ENCODE measurements around the gene CERS5. TPM values are rescaled to one million over a fixed set of nuclear protein-coding genes. Genes with fewer than 3 reads are reported as not detected.
A peak's percentile ranks its signal among the peaks of the same experiment; 100 is the strongest.

The CERS5 gene
- total and polyA plus RNA-seq, 8 donors = 12.9 to 84.3 (median 19.3) TPM

GRCh38 chr12:50185301-50185895 is 18.2 kb upstream of the CERS5 start:
- Histone ChIP-seq H3K4me1 (peaks cover 0 to 9% (median 5%) of the 10 kb centered on the region in 3 donors), H3K9me3 (no peaks in the 10 kb centered on the region), H3K36me3 (peaks cover 0 to 14% (median 0%) of the 10 kb centered on the region in 3 donors), H3K4me3 (no peak overlapping the region), H3K27ac (peak overlapping the region in 1 of 4 donors; percentile 4), H3K27me3 (no peaks in the 10 kb centered on the region)
- FAIRE-seq = no peak
- WGBS, 2 donors = 54 to 63% methylated on average over 4 of the region's 4 CpGs
- intact Hi-C loops (cut with DNase I) = loop anchor here in 1 of 3 donors (10.0 kb wide), 1 partner anchor 129 kb away; no protein-coding TSS in a partner anchor
- no peak for TF ChIP-seq CTCF (IDR thresholded peaks at IDR 0.05)
- peak in 2 of 4 donors; percentile 42 to 54 for ATAC-seq
- no peak for DNase-seq

- WGBS, 2 donors = 92 to 93% methylated on average over 5 of the region's 5 CpGs
- ATAC-seq = no peak
- DNase-seq = no peak
- intact Hi-C loops (cut with DNase I) = loop anchor here in 1 of 3 donors (10.0 kb wide), 1 partner anchor 131 kb away; no protein-coding TSS in a partner anchor
- Histone ChIP-seq H3K9me3 (no peaks in the 10 kb centered on the region), H3K4me3 (no peak overlapping the region), H3K36me3 (peaks cover 0 to 18% (median 0%) of the 10 kb centered on the region in 3 donors), H3K27ac (no peak overlapping the region), H3K4me1 (peaks cover 0 to 9% (median 5%) of the 10 kb centered on the region in 3 donors), H3K27me3 (no peaks in the 10 kb centered on the region)
- FAIRE-seq = no peak
- no peak for TF ChIP-seq CTCF (IDR thresholded peaks at IDR 0.05)
These were observed 17.1 kb upstream of the CERS5 start for GRCh38 chr12:50184261-50184660.

DNA sequence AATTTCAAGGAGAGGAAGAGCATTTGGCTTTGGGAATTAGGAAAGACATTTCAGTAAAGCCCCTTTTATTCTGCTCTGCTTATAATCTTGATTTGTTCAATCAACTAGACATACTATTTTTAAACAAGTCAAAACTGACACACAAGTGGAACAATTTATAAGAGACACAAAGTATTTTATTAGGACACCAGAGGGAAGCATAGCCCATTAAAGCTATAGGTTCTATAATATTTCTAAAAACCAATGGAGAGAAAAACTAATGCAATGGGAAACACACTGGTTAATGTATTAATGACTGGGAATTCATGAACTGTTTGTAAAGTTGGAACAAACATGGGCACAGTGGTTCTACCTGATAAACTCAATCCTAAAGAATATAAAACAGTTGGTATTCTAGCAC is 15.3 kb upstream of the CERS5 start:
- TF ChIP-seq CTCF (IDR thresholded peaks at IDR 0.05) = no peak
- no peak for ATAC-seq
- Histone ChIP-seq H3K27me3 (no peaks in the 10 kb centered on the region), H3K9me3 (no peaks in the 10 kb centered on the region), H3K36me3 (peaks cover 0 to 24% (median 0%) of the 10 kb centered on the region in 3 donors), H3K27ac (no peak overlapping the region), H3K4me1 (peaks cover 0 to 9% (median 5%) of the 10 kb centered on the region in 3 donors), H3K4me3 (no peak overlapping the region)
- intact Hi-C loops (cut with DNase I) = loop anchor here in 1 of 3 donors (10.0 kb wide), 1 partner anchor 132 kb away; no protein-coding TSS in a partner anchor
- FAIRE-seq = no peak
- DNase-seq = no peak

DNA sequence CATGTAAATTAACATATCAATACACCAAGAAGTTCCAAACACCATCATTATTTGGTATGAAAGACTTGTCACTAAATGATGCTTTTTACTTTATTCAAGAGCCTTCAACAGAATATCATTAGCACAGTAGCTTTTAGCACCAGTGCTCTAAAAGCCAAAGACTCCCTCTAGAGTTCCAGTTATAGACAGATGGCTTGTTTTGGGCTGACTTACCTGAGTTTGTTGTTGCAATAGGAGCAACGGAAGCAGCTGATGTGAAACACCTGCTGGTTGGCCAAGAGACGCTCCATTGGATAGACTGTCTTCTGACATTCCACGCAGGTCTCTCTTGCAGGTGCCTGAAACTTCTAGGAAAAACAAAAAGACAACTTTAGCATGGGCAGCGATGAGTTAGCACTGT is 14.5 kb upstream of the CERS5 start:
- intact Hi-C loops (cut with DNase I) = loop anchor here in 1 of 3 donors (10.0 kb wide), 1 partner anchor 133 kb away; no protein-coding TSS in a partner anchor
- Histone ChIP-seq H3K27ac (no peak overlapping the region), H3K9me3 (no peaks in the 10 kb centered on the region), H3K36me3 (peaks cover 0 to 32% (median 0%) of the 10 kb centered on the region in 3 donors), H3K4me3 (no peak overlapping the region), H3K4me1 (peaks cover 0 to 9% (median 5%) of the 10 kb centered on the region in 3 donors), H3K27me3 (no peaks in the 10 kb centered on the region)
- 90 to 94% methylated on average over 4 of the region's 4 CpGs for WGBS, 2 donors
- ATAC-seq = no peak
- no peak for FAIRE-seq
- no peak for TF ChIP-seq CTCF (IDR thresholded peaks at IDR 0.05)
- no peak for DNase-seq

DNA sequence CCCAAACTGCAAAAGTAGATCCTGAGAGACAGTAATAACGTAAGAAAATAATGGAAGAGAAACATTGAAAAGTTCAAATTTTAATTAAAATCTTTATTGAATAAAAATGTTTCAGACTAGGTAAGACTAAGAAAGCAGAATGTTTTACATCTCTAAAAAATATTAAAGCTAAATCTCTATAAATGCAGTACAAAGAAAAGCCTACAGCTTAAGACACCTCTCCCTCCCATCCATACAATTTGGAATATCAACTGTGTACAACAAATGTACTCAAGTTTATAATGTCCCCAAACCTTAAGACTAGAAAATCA is 8.5 kb upstream of the CERS5 start:
- DNase-seq (no peak), FAIRE-seq (no peak), ATAC-seq (no peak)
- Histone ChIP-seq H3K4me3 (no peak overlapping the region), H3K27me3 (no peaks in the 10 kb centered on the region), H3K4me1 (no peaks in the 10 kb centered on the region), H3K9me3 (no peaks in the 10 kb centered on the region), H3K36me3 (peaks cover 0 to 31% (median 0%) of the 10 kb centered on the region in 3 donors), H3K27ac (no peak overlapping the region)
- 39 to 44% methylated on average over 1 of the region's 1 CpG for WGBS, 2 donors
- no peak for TF ChIP-seq CTCF (IDR thresholded peaks at IDR 0.05)
- intact Hi-C loops (cut with DNase I) = loop anchor here (5.0 to 10.0 kb wide), 3 partner anchors 81 to 101 kb away; partner anchors contain the start of gene SMARCD1 (in 1 of the 3)

Measured in pancreas (tissue), 10 donors.